ENCODE results near the gene PANX2. TPM values are rescaled to one million over a fixed set of nuclear protein-coding genes. Genes with fewer than 3 reads are reported as not detected.

PANX2 gene
- total and polyA plus RNA-seq, 9 donors: 0.27 to 5.6 (median 2.3) TPM

DNA sequence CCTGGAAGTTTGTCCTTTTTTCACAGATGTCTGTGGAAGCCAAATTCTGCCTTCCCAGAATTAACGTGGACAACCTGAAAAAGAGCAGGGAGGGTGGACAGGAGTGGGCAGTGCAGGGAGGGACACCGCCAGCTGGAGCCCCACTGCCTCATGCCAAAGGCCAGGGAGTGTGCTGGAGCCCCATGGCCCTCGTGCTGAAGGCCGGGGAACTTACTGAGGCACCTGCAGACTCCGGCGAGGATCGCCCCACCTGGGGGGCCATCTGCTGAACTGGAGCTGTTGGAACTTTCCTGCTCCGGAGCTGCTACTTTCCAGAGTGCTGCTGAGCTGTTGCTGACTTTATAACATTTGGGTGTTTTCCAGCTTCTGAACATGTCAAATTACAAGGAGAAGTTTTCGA, 45.5 kb upstream of the PANX2 start:
- Histone ChIP-seq H3K27me3 (no peaks in the 10 kb centered on the region), H3K27ac (no peak overlapping the region), H3K36me3 (no peaks in the 10 kb centered on the region), H3K9me3 (no peaks in the 10 kb centered on the region), H3K4me3 (no peak overlapping the region), H3K4me1 (ENCODE audit: insufficient read depth) (no peaks in the 10 kb centered on the region)
- intact Hi-C loops (cut with DNase I): no loop called here
- 77 to 83% (median 82%) methylated on average over 9 of the region's 9 CpGs for WGBS, 3 donors
- no peak for DNase-seq
- TF ChIP-seq CTCF (IDR thresholded peaks at IDR 0.05): no peak

- intact Hi-C loops (cut with DNase I): no loop called here
- H3K27me3 ChIP-seq: no peaks in the 10 kb centered on the region
- no peak overlapping the region for H3K27ac ChIP-seq
- TF ChIP-seq EP300 (IDR thresholded peaks at IDR 0.05) (no peak), CTCF (IDR thresholded peaks at IDR 0.05) (no peak), POLR2A (IDR thresholded peaks at IDR 0.05) (no peak)
- DNase-seq: no peak
- H3K4me3 ChIP-seq: no peak overlapping the region
- no peaks in the 10 kb centered on the region for H3K36me3 ChIP-seq
- 80 to 83% (median 81%) methylated on average over 10 of the region's 10 CpGs for WGBS, 3 donors
- no peaks in the 10 kb centered on the region for H3K4me1 ChIP-seq (ENCODE audit: insufficient read depth)
- no peaks in the 10 kb centered on the region for H3K9me3 ChIP-seq
Measured at GRCh38 chr22:50129121-50129736, 41.3 kb upstream of the PANX2 start.

- no peak for TF ChIP-seq EP300 (IDR thresholded peaks at IDR 0.05)
- TF ChIP-seq CTCF (IDR thresholded peaks at IDR 0.05): no peak
- no peak for TF ChIP-seq POLR2A (IDR thresholded peaks at IDR 0.05)
- Histone ChIP-seq H3K27ac (no peak overlapping the region), H3K4me1 (ENCODE audit: insufficient read depth) (no peaks in the 10 kb centered on the region), H3K36me3 (no peaks in the 10 kb centered on the region), H3K9me3 (no peaks in the 10 kb centered on the region), H3K27me3 (no peaks in the 10 kb centered on the region), H3K4me3 (no peak overlapping the region)
- intact Hi-C loops (cut with DNase I): no loop called here
- peak in 1 of 5 donors; percentile 6 for DNase-seq
- 78 to 93% (median 93%) methylated on average over 4 of the region's 4 CpGs for WGBS, 3 donors
Measured at GRCh38 chr22:50131894-50132293, 38.6 kb upstream of the PANX2 start.

DNA sequence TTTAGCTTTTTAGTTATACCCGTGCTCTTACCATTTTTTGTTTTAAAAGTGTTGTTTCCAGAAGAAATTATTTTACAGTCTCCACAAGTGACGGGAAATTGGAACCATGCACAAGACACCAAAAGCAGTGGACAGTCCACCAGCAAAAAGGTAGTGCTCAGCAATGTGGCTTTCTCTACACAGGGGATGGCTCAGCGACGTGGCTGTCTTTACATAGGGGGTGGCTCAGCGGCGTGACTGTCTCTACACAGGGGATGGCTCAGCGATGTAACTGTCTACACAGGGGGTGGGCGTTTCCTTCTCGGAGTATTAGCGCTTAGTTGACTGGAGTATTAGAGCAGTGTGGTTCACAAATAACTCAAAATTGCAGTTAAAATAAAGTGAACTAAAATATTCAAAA, 36.0 kb upstream of the PANX2 start:
- WGBS, 3 donors: 82 to 88% (median 85%) methylated on average over 10 of the region's 10 CpGs
- Histone ChIP-seq H3K4me1 (ENCODE audit: insufficient read depth) (no peaks in the 10 kb centered on the region), H3K27me3 (no peaks in the 10 kb centered on the region), H3K4me3 (no peak overlapping the region), H3K27ac (no peak overlapping the region), H3K36me3 (no peaks in the 10 kb centered on the region), H3K9me3 (no peaks in the 10 kb centered on the region)
- intact Hi-C loops (cut with DNase I): no loop called here
- TF ChIP-seq CTCF (IDR thresholded peaks at IDR 0.05) (no peak), POLR2A (IDR thresholded peaks at IDR 0.05) (no peak), EP300 (IDR thresholded peaks at IDR 0.05) (no peak)
- DNase-seq: no peak
